OCI-LY1 (cell line): ENCODE data around the gene FYN.

Experiments used
- H2AFZ ChIP-seq: fragments of 200-600 bp; sonication (generic), shearing (Covaris generic); 2 replicates; pipeline ENCODE4 v1.6.0; 2014; ENCODE audit warnings: antibody characterized with exemption, mild to moderate bottlenecking, low read length
- H3F3A ChIP-seq: fragments of 200-600 bp; sonication (generic), shearing (Covaris generic); 2 replicates; pipeline ENCODE4 v1.6.0; 2014; ENCODE audit warnings: mild to moderate bottlenecking, antibody characterized with exemption, low read length, moderate library complexity; ENCODE audit not compliant: insufficient read depth
- H3K27ac ChIP-seq: fragments of 200-600 bp; sonication (generic); 2 replicates; pipeline ENCODE4 v1.5.1; 2014; ENCODE audit warnings: low read length, mixed run types, mild to moderate bottlenecking, low read depth; ENCODE audit not compliant: poor library complexity, severe bottlenecking
- H3K27me3 ChIP-seq: fragments of 200-600 bp; sonication (generic); 2 replicates; pipeline ENCODE4 v1.6.0; 2014; ENCODE audit warnings: antibody characterized with exemption, mild to moderate bottlenecking, low read length, moderate library complexity; ENCODE audit not compliant: insufficient read depth
- H3K36me3 ChIP-seq: fragments of 200-600 bp; sonication (generic); 2 replicates; pipeline ENCODE4 v1.6.1; 2014; ENCODE audit warnings: mild to moderate bottlenecking, antibody characterized with exemption, low read length, moderate library complexity, mixed read lengths; ENCODE audit not compliant: insufficient read depth
- H3K4me1 ChIP-seq: fragments of 200-600 bp; sonication (generic); 2 replicates; pipeline ENCODE4 v1.5.1; 2014; ENCODE audit warnings: mild to moderate bottlenecking, low read length, moderate library complexity; ENCODE audit not compliant: insufficient read depth, severe bottlenecking
- H3K4me2 ChIP-seq: fragments of 200-600 bp; sonication (generic), shearing (Covaris generic); 2 replicates; pipeline ENCODE4 v1.6.1; 2014; ENCODE audit warnings: low read length
- H3K4me3 ChIP-seq: fragments of 200-600 bp; sonication (generic); 2 replicates; pipeline ENCODE4 v1.5.1; 2014; ENCODE audit warnings: low read length, low read depth, mild to moderate bottlenecking, mixed read lengths; ENCODE audit not compliant: poor library complexity, severe bottlenecking
- H3K79me2 ChIP-seq: fragments of 200-600 bp; shearing (Covaris generic); 2 replicates; pipeline ENCODE4 v1.6.1; 2016; ENCODE audit warnings: mixed run types, low read length, mixed read lengths; ENCODE audit not compliant: insufficient read depth
- H3K9ac ChIP-seq: fragments of 200-600 bp; sonication (generic), shearing (Covaris generic); 2 replicates; pipeline ENCODE4 v1.6.1; 2014; ENCODE audit warnings: mild to moderate bottlenecking, low read length, mixed read lengths
- H3K9me2 ChIP-seq: fragments of 200-600 bp; sonication (generic), shearing (Covaris generic); 2 replicates; pipeline ENCODE4 v1.6.1; 2014; ENCODE audit warnings: low read depth, mild to moderate bottlenecking, low read length, mixed read lengths
- H3K9me3 ChIP-seq: fragments of 200-600 bp; shearing (Covaris generic); 2 replicates; pipeline ENCODE4 v1.6.1; 2014; ENCODE audit warnings: low read length, mixed read lengths
- H4K20me1 ChIP-seq: fragments of 200-600 bp; sonication (generic), shearing (Covaris generic); 2 replicates; pipeline ENCODE4 v1.6.0; 2016; ENCODE audit warnings: mild to moderate bottlenecking, low read length; ENCODE audit not compliant: insufficient read depth
- CTCF ChIP-seq: fragments of 200-600 bp; sonication (generic), shearing (Covaris generic); IDR thresholded peaks from 2 replicates; pipeline ENCODE4 v1.5.1; 2017; ENCODE audit warnings: mild to moderate bottlenecking, antibody characterized with exemption, low read length, moderate library complexity, mixed read lengths
- EZH2 ChIP-seq: fragments of 200-600 bp; sonication (generic), shearing (Covaris generic); IDR thresholded peaks from 2 replicates; pipeline ENCODE4 v1.8.0; 2017; ENCODE audit warnings: borderline replicate concordance, mixed run types, mild to moderate bottlenecking, antibody characterized with exemption, low read length, moderate library complexity, mixed read lengths

Gene FYN

GRCh38 chr6:111674883-111675282, 198.4 kb downstream of the FYN start:
- Histone ChIP-seq H3K4me1 (no peaks in the 10 kb centered on the region), H3K27ac (no peak overlapping the region), H3K27me3 (peaks cover 5% of the 10 kb centered on the region; the same call in 1 of the 2 replicates), H3K36me3 (no peaks in the 10 kb centered on the region), H3K9me2 (no peaks in the 10 kb centered on the region), H3K79me2 (no peaks in the 10 kb centered on the region), H3K9me3 (no peaks in the 10 kb centered on the region), H3K4me2 (no peak overlapping the region), H4K20me1 (no peaks in the 10 kb centered on the region), H3K4me3 (no peak overlapping the region), H3K9ac (no peak overlapping the region), H3F3A (no peaks in the 10 kb centered on the region), H2AFZ (no peak overlapping the region)
- no peak for TF ChIP-seq EZH2
- no peak for TF ChIP-seq CTCF

GRCh38 chr6:111674413-111674812, 198.8 kb downstream of the FYN start:
- Histone ChIP-seq H3K4me2 (no peak overlapping the region), H3K27me3 (peaks cover 5% of the 10 kb centered on the region; the same call in 1 of the 2 replicates), H3K79me2 (no peaks in the 10 kb centered on the region), H3K36me3 (no peaks in the 10 kb centered on the region), H4K20me1 (no peaks in the 10 kb centered on the region), H2AFZ (no peak overlapping the region), H3K4me1 (no peaks in the 10 kb centered on the region), H3K9me2 (no peaks in the 10 kb centered on the region), H3K4me3 (no peak overlapping the region), H3K9me3 (no peaks in the 10 kb centered on the region), H3K27ac (no peak overlapping the region), H3K9ac (no peak overlapping the region), H3F3A (no peaks in the 10 kb centered on the region)
- TF ChIP-seq CTCF, result no peak
- TF ChIP-seq EZH2, result no peak

- Histone ChIP-seq H3K27ac (no peak overlapping the region), H4K20me1 (no peaks in the 10 kb centered on the region), H3K36me3 (no peaks in the 10 kb centered on the region), H3K9me2 (no peaks in the 10 kb centered on the region), H3F3A (no peaks in the 10 kb centered on the region), H3K79me2 (no peaks in the 10 kb centered on the region), H3K4me2 (no peak overlapping the region), H3K4me3 (no peak overlapping the region), H3K4me1 (no peaks in the 10 kb centered on the region), H3K9me3 (no peaks in the 10 kb centered on the region), H3K9ac (no peak overlapping the region), H2AFZ (no peak overlapping the region), H3K27me3 (peaks cover 5% of the 10 kb centered on the region; the same call in 1 of the 2 replicates)
- TF ChIP-seq EZH2 (no peak), CTCF (no peak)
Observed at GRCh38 chr6:111673937-111674336, 199.3 kb downstream of the FYN start.
